ENCODE measurements around the gene TTLL6.
A peak's percentile ranks its signal among the peaks of the same experiment; 100 is the strongest.

Gene TTLL6

GRCh38 chr17:48735062-48735351, 82.0 kb downstream of the TTLL6 start:
- no peak for DNase-seq

DNA sequence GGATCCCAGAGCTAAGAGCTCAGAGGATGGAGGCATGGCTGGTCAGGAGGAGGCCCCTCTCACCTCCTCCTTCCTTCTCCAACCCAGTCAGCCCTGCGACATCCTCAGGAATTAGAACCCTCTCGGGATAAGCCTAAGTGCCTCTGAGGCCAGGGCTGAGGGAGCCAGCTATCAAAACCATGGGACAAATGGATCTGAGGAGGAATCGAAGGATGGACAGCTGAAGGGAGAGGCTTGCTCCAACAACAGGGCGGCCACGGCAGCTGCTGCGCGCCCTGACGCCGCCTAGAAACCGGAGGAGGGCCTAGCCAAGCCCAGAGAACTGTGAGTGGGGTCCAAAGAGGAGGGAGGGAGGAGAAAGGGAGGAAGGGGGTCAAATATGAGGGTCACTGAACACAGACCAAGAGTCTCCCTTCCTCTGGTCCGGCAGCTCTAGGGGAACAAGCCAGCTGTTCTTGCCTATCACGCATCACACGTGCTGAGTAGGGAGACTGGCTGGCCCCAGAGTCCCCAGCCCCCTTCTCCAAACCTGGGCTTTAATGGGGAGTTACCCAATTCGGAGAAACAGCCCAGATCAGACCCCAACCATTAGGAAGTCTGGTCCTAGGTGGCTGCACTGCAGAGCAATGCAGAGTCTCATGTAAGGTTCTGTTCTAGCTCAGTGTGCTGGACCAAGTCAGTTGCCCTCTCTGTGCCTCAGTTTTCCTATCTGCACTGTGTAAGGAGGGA, 82.5 kb downstream of the TTLL6 start:
- DNase-seq: no peak

- DNase-seq: no peak
Observed at GRCh38 chr17:48733632-48734328, 83.2 kb downstream of the TTLL6 start.

- DNase-seq: no peak
Observed at GRCh38 chr17:48732688-48733629, 84.1 kb downstream of the TTLL6 start.

- no peak for DNase-seq
Observed at GRCh38 chr17:48731355-48731754, 85.7 kb downstream of the TTLL6 start.

DNA sequence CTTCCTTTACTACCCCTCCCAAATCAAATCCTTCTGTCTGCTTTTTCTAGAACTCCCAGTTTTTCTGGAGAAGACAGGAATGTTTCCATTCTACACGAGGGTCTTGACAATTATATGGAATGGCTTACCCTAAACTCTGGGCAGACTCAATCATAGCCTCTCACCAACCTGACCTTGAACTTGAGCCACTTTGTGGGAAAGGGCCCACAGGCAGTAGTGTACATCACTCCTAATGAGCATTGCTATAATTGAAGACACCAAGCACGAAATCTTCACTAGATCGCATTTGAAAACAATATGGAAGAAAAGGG, 86.8 kb downstream of the TTLL6 start:
- no peak for DNase-seq

DNA sequence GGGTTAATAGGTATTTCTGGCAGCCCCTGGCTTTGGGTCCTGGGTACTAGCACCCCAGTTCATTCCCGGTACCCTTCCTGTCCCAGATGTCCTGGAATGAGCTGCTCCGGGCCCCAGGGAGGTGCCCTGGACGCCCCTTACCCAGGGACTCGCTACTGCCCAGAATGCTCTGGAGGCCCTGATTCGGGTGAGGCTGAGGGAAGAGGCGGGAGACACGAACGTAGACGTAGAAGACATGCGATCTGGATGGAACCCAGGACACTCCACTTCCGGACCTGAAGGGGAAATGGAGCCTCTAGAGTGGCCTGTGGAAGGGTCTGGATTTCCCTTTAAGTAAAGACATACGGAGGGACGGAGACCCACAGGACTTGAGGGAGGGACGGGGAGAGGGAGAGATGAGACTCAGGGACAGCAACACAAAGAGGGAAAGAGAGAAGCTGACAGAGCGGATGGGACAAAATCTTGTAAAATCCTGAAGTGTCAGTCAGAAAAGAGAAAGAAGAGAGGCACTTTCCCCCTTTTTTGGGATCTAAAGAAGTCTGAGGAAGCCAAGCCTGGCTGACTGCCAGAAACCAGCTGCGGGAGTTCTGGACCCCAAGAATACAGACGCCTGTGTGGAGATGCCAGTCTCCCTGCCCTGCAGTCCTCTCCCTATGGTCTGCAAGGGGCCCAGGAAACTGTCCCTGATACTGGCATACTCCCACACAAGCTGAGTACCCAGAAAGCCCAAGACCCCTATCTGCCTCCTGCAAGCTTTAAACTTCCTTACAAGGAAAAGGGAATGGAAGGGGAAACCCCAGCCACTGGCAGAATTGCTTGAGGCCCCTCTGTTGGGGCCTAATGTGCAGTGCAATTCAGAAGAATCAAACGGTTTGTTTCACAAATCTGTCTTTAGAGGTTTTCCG, 87.4 kb downstream of the TTLL6 start:
- no peak for DNase-seq

DNA sequence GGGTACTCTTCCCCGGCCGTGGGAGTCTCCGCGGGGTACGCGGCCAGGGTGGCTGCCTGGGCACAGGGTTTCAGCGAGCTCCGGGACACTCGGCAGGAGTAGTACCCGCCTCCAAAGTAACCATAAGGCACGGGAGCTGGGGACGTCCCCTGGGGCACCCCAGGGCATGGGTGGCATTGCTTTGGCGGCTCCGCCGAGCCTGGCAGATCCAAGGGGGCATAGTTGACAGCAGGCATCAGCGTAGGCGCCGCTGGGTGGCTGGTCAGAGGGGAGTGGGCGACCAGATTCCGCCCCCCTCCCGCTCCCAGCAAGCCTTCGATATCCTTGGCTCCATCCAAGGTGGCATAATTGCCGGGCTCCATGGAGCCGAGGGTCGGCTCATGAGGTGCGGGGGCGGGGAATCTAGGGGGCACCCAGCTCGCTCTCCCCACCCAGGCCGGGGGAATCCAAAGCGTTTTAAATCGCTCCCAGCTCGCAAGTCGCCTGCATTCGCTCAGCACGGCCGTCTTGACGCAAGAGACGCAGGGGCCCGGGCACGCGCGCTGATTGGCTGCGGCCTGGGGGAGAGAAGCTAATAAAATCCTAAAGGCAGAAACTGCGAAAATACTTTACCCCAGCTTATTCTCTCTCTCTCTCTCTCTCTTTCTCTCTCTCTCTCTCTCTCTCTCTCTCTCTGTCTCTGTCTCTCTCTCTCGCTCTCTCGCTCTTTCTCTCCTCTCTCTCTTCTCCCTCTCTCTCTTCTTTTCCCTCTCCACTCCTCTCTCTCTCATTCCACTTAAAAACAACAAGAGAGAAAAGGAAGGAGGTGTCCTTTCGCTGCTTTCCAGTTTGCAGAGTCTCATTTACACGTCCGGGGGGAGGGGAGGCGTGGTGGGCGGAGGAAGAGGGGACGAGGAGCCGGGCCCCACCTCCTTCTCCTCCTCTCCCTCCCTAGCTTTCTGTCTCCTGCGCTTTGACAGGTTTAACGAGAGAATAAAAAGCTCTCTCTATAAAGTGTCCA, 88.5 kb downstream of the TTLL6 start, which contains the start of gene HOXB13:
TSS of gene HOXB13 (minus strand) at position 519 of the 1,000 bp plus-strand sequence. CDS start at position 362, 157 bp downstream.
- DNase-seq: peak; percentile 80

DNA sequence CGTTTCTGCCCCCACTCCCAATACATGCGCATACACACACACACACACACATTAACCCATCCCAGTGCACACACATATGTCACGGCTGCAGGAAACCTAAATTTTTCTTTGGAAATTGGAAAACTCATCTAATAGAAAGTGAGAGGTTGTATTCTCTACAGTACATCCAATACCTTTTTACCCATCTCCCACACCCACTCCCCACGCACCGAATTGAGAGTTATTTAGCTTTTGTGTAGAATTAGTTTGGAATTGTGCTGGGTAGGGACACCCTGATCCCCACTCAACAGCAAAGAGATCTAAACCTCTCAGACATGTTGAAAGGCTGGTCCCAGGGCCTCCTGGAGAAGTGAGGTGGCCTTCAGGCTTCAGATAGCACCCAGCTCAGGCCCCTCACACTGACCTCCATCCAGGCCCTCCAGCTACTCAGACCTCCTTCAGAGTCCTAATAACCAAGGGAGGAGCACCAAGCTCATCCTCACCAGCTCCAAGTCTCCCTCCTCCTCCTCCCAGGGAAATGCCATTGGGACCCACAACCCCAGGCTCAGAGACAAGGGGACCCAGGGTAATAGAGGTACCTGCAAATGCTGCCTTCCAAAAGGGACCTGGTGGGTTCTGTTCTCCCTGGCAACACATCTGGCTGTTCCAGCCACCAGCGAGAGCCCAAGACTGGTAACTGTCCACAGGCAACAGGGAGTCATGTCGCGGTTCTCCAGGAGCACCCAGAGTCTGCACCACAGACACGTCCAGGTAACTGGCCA, 89.4 kb downstream of the TTLL6 start:
- no peak for DNase-seq

DNA sequence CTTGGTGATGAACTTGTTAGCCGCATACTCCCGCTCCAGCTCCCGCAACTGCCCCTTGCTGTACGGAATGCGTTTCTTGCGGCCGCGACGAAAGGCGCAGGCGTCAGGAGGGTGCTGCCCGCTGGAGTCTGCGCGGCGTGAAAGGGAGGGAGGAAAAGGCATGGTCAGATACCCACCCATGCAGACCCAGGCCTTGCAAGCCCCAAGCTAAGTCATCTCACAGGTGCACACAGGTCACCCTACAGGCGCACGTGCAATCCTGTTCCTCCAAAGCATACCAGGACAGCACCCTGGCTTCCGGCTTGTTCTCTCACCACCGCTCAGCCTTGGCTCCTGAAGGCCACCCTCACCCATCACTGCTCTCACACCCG, 90.1 kb downstream of the TTLL6 start:
- no peak for DNase-seq

DNA sequence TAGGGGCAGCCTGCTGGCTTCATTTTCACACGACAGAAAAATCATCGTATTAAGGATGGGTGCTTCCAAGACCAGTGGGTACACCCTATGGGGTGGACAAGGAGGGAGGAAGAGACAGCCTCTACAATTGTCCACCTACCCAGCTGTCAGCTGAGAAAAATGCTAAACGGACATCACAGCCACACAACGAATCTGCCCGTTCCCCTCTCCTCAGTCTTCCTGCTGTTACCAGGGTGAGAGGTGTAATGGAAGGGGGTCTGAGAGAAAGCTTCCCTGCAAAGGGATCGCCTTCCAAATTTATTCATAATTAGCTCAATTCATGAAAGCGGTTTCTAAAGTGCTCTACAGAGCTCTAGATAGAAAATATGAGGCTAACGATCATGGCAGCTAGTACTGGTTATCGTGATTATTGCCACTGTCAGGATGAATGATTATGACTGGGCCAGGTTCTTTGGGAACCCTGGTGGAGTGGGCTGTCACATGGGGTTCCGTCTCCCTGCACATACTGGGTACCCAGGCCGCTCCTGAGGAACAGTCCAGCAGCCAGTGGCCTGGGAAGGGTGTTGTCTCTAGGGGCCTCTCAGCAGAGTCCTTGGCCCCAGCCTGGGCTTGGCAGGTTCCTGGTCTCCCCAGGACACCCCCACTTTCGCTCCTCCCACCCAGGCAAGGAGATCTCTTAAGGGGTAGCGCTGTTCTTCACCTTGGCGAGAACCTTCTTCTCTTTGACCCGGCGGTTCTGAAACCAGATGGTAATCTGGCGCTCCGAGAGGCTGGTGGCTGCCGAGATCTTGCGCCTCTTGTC, 90.7 kb downstream of the TTLL6 start:
- no peak for DNase-seq

- DNase-seq: no peak
Observed at GRCh38 chr17:48725288-48726064, 91.6 kb downstream of the TTLL6 start.

DNA sequence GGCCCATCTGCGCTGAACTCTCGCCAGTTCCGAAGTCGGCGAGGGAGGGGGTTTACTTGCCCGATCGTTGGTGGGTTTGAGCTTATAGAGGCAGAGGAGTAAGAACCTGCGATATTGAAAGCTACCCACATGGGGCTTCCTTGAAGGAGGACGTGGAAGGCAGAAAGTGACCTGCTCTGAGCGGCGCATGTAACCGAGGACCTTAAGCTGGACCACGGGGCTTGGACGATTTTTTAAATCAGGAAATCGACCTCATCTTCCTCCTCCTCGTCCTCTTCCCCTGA, 92.1 kb downstream of the TTLL6 start:
- no peak for DNase-seq

DNA sequence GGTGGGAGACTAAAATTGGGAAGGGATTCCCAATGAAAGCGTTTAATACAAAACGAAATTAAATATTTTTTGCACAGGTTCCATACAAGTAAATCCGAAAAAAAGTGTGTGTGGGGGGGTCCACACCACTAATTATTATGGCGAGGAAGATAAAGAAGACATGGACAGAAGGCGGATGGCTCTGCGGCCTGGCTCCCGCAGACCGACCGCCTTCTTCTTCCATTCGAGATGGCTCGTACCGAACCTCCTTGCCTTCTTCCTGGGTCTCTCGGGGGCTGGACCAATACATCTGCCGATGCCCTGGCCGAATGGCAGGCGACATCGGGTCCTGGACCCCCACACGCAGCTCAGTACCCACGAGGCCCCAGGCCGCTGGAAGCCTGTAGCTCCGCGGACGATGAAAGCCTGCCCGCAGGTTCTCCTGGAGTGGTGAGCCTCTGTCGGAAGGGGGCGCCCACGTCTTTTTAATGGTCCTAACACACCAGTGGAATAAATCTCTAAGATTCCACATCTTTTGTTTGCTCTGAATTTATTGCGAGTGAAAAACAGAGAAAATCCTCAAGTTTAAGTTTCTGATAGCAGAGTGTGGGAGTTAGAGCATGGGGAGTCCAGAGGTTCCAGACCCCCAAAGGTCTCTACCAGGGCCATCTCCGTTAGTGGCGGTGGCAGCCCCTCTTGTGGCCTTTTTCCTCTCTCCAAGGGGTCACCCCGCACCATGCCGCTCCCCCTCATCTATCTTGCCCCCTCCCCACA, 92.6 kb downstream of the TTLL6 start:
- DNase-seq: peak; percentile 44

- DNase-seq: no peak
Observed at GRCh38 chr17:48723423-48724250, 93.4 kb downstream of the TTLL6 start.

- no peak for DNase-seq
Observed at GRCh38 chr17:48722915-48723422, 94.1 kb downstream of the TTLL6 start, which contains the start of gene PRAC2. Gene PRAC2, plus strand, starts transcription at chr17:48723185. Its CDS starts 1,226 bp downstream, at chr17:48724411.

Measured in NCI-H2029 treated with DMSO at 0.1 percent for 48 hours (cell line).